SH-SY5Y (cell line): ENCODE measurements around the gene KCNJ12.

Experiments used
- GATA2 ChIP-seq: IDR thresholded peaks from 2 replicates; pipeline ENCODE4 v1.6.1; 2011; ENCODE audit warnings: mild to moderate bottlenecking, low read depth, low read length
- GATA3 ChIP-seq: IDR thresholded peaks from 2 replicates; pipeline ENCODE4 v1.6.1; 2011; ENCODE audit warnings: low read depth, mild to moderate bottlenecking, low read length, moderate library complexity

- TF ChIP-seq GATA2 (no peak), GATA3 (no peak)
Observed at GRCh38 chr17:21369395-21369794, 6.8 kb upstream of the KCNJ12 start.
